Liver (tissue), 9 donors: ENCODE data around the gene CCDC40. TPM values are rescaled to one million over a fixed set of nuclear protein-coding genes. Genes with fewer than 3 reads are reported as not detected.

Source experiments
- DNase-seq: peaks from one replicate; pipeline ENCODE4 v3.0.0-alpha.2; 2017; ENCODE audit warnings: low spot score
- H3K27ac ChIP-seq, 2 donors: one replicate each; pipeline ENCODE4 v1.7.0; 2013; ENCODE audit warnings: inconsistent platforms in 2 of 2, low read length in 2 of 2, control low read depth in 1 of 2, low read depth in 1 of 2, mild to moderate bottlenecking in 1 of 2
- H3K27me3 ChIP-seq, 4 donors: one replicate each; pipeline versions ENCODE4 v1.6.1 to v1.7.0; 2013; ENCODE audit warnings: low read length in 3 of 4, inconsistent platforms in 1 of 4, mild to moderate bottlenecking in 1 of 4, moderate library complexity in 1 of 4; ENCODE audit not compliant: control insufficient read depth in 4 of 4, insufficient read depth in 4 of 4
- H3K36me3 ChIP-seq, 4 donors: one replicate each; pipeline versions ENCODE4 v1.6.1 to v1.7.0; 2013; ENCODE audit warnings: low read length in 3 of 4, mild to moderate bottlenecking in 3 of 4, low read depth in 1 of 4, moderate library complexity in 1 of 4; ENCODE audit not compliant: control insufficient read depth in 4 of 4, insufficient read depth in 3 of 4
- H3K4me1 ChIP-seq, 4 donors: one replicate each; pipeline versions ENCODE4 v1.6.1 to v1.7.0; 2013; ENCODE audit warnings: low read length in 3 of 4, mild to moderate bottlenecking in 3 of 4, moderate library complexity in 1 of 4; ENCODE audit not compliant: control insufficient read depth in 4 of 4, insufficient read depth in 4 of 4
- H3K4me3 ChIP-seq, 3 donors: one replicate each; pipeline versions ENCODE4 v1.6.1 to v1.7.0; 2013; ENCODE audit warnings: low read length in 3 of 3, control low read depth in 1 of 3, low read depth in 1 of 3, mild to moderate bottlenecking in 1 of 3
- H3K9ac ChIP-seq, 2 donors: one replicate each; pipeline ENCODE4 v1.7.0; 2013; ENCODE audit warnings: low read length in 2 of 2, mild to moderate bottlenecking in 2 of 2, moderate library complexity in 2 of 2, control low read depth in 1 of 2, low read depth in 1 of 2
- H3K9me3 ChIP-seq, 4 donors: one replicate each; pipeline versions ENCODE4 v1.6.1 to v1.7.0; 2013; ENCODE audit warnings: low read length in 3 of 4; ENCODE audit not compliant: control insufficient read depth in 4 of 4
- ATF3 ChIP-seq: IDR thresholded peaks from 2 replicates; pipeline ENCODE4 v1.6.1; 2016; ENCODE audit warnings: antibody characterized with exemption
- CTCF ChIP-seq: fragments of 150-350 bp; IDR thresholded peaks from 2 replicates; pipeline ENCODE4 v1.5.1; 2017; ENCODE audit warnings: improper control_type of control experiment, low read depth, low read length; ENCODE audit not compliant: missing input control
- EGR1 ChIP-seq, 2 donors: IDR thresholded peaks; 2 replicates each; pipeline ENCODE4 v1.6.1; 2016 to 2018; ENCODE audit warnings: antibody characterized with exemption in 2 of 2, low read depth in 2 of 2
- FOXA2 ChIP-seq: IDR thresholded peaks from 2 replicates; pipeline ENCODE4 v1.6.1; 2016; ENCODE audit warnings: antibody characterized with exemption
- GABPA ChIP-seq, 2 donors: IDR thresholded peaks in 1 of 2; conservative IDR thresholded peaks in 1 of 2; 2 replicates each; pipeline ENCODE4 v1.6.1; 2016; ENCODE audit warnings: antibody characterized with exemption in 2 of 2, mild to moderate bottlenecking in 1 of 2, moderate library complexity in 1 of 2
- HNF4A ChIP-seq, 2 donors: conservative IDR thresholded peaks; 2 replicates each; pipeline ENCODE4 v1.6.1; 2016; ENCODE audit warnings: antibody characterized with exemption in 2 of 2, mild to moderate bottlenecking in 2 of 2
- HNF4G ChIP-seq: IDR thresholded peaks from 2 replicates; pipeline ENCODE4 v1.6.1; 2016; ENCODE audit warnings: antibody characterized with exemption
- JUND ChIP-seq, 2 donors: IDR thresholded peaks; 2 replicates each; pipeline ENCODE4 v1.6.1; 2016; ENCODE audit warnings: antibody characterized with exemption in 2 of 2
- RAD21 ChIP-seq, 2 donors: IDR thresholded peaks; 2 replicates each; pipeline ENCODE4 v1.6.1; 2016; ENCODE audit warnings: antibody characterized with exemption in 2 of 2, mild to moderate bottlenecking in 2 of 2
- RXRA ChIP-seq, 2 donors: IDR thresholded peaks; 2 replicates each; pipeline ENCODE4 v1.6.1; 2017 to 2018; ENCODE audit warnings: antibody characterized with exemption in 2 of 2, mild to moderate bottlenecking in 1 of 2
- TAF1 ChIP-seq: conservative IDR thresholded peaks from 2 replicates; pipeline ENCODE4 v1.6.1; 2016; ENCODE audit warnings: antibody characterized with exemption, mild to moderate bottlenecking
- WGBS: extraction: QIAGEN DNeasy Blood & Tissue Kit; methylation state at CpG from one replicate; pipeline ENCODE4 v1.1.7; 2013; 5-methylcytosine and 5-hydroxymethylcytosine counted together
- polyA plus RNA-seq, 2 donors: library from polyadenylated mRNA; stranded (reverse) in 1 of 2; unstranded in 1 of 2; fragments of 200-250 nt in 1 of 2; fragments of >200 nt in 1 of 2; fragmentation: Nextera tagmentation in 1 of 2; extraction: Ambion mirVana in 1 of 2; gene quantifications; one replicate each; pipeline versions ENCODE4 v1.2.1 to v1.2.3, GENCODE V29; 2013 to 2015
- total RNA-seq, 2 donors: library from RNA; depleted of rRNA; stranded (reverse); fragments of >200 nt; gene quantifications; one replicate each; pipeline ENCODE4 v1.2.3, GENCODE V29; 2014
- TF ChIP-seq, protein P1 (sequence below): IDR thresholded peaks from 2 replicates; pipeline ENCODE4 v1.6.1; 2016; ENCODE audit warnings: antibody characterized with exemption, mild to moderate bottlenecking
- donor health status: healthy.
- donor health status: healthy.
- donor health status: healthy.
- donor health status: healthy.
- donor health status: healthy.

Gene CCDC40
- total and polyA plus RNA-seq, 4 donors, result 0.60 to 3.0 (median 1.4) TPM

DNA sequence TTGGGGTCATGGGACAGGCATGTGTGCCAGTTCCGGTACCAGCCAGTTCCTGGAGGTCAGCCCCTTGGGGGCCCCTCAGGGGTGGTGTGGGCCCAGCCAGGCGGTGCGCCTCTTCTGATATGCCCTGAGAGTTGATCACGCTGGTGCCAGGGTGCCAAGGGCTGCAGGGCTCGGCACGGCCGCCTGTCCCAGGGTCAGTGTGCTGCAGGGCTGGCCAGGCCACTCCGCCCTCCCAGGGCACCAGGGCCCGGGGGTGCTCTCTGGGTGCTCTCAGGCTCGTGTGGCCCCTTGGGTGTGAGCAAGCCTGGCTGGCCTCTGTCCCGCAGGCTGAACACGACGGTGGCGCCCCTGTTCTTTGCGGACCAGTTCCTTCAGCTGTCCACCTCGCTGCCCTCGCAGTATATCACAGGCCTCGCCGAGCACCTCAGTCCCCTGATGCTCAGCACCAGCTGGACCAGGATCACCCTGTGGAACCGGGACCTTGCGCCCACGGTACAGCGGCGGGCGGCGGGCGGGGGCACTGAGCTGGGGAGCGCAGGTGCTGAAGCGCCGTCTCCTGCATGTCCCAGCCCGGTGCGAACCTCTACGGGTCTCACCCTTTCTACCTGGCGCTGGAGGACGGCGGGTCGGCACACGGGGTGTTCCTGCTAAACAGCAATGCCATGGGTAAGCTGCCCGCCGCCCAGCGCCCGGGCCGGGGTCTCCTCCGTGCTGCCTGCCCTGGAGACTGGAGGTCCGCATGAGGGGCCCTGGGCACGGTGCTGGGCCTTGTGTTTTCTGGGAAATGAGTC, 71.0 kb downstream of the CCDC40 start:
- no peak overlapping the region for H3K27ac ChIP-seq
- no peak for TF ChIP-seq TAF1
- no peak for TF ChIP-seq RAD21 (IDR thresholded peaks at IDR 0.05)
- TF ChIP-seq CTCF, result no peak
- no peak for TF ChIP-seq JUND (IDR thresholded peaks at IDR 0.05)
- no peak for TF ChIP-seq FOXA2
- no peak for TF ChIP-seq ATF3
- H3K36me3 ChIP-seq, result no peaks in the 10 kb centered on the region
- WGBS, result 93% methylated on average over 46 of the region's 46 CpGs
- no peak for DNase-seq
- no peaks in the 10 kb centered on the region for H3K27me3 ChIP-seq
- peaks cover 0 to 4% (median under 1%) of the 10 kb centered on the region in 4 donors for H3K4me1 ChIP-seq
- H3K9ac ChIP-seq, result no peak overlapping the region
- no peaks in the 10 kb centered on the region for H3K9me3 ChIP-seq
- H3K4me3 ChIP-seq, result no peak overlapping the region

DNA sequence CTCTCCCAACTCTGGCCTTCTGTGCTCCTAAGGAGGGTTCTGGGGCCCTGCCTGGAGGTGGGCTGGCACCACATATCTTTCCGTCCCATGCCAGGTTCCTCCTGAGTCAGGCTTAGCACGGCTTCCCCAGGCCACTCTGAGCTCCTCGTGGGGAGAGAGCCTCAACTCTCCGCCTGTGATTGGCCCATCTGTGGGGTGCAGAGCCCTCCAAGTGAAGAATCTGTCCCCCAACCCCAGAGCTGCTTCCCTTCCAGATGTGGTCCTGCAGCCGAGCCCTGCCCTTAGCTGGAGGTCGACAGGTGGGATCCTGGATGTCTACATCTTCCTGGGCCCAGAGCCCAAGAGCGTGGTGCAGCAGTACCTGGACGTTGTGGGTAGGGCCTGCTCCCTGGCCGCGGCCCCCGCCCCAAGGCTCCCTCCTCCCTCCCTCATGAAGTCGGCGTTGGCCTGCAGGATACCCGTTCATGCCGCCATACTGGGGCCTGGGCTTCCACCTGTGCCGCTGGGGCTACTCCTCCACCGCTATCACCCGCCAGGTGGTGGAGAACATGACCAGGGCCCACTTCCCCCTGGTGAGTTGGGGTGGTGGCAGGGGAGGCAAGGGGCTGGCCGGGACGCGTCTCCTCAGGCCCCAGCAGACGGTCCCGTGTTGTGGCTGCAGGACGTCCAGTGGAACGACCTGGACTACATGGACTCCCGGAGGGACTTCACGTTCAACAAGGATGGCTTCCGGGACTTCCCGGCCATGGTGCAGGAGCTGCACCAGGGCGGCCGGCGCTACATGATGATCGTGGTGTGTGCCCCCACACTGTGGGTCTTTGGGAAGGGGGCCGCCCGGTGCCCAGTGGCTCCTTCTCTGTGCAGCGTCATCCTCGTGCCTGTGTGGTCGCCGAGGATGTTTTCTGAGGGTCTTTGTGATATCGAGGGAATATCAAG, 71.9 kb downstream of the CCDC40 start:
- TF ChIP-seq RXRA (IDR thresholded peaks at IDR 0.05) (no peak), FOXA2 (no peak), GABPA (IDR thresholded peaks at IDR 0.05 in 1 of 2, conservative IDR thresholded peaks at IDR 0.05 in 1 of 2) (no peak), HNF4A (conservative IDR thresholded peaks at IDR 0.05) (no peak), HNF4G (no peak), JUND (IDR thresholded peaks at IDR 0.05) (no peak), EGR1 (IDR thresholded peaks at IDR 0.05; ENCODE audit: low read depth in 2 of 2) (no peak)
- TF ChIP-seq, protein P1, sequence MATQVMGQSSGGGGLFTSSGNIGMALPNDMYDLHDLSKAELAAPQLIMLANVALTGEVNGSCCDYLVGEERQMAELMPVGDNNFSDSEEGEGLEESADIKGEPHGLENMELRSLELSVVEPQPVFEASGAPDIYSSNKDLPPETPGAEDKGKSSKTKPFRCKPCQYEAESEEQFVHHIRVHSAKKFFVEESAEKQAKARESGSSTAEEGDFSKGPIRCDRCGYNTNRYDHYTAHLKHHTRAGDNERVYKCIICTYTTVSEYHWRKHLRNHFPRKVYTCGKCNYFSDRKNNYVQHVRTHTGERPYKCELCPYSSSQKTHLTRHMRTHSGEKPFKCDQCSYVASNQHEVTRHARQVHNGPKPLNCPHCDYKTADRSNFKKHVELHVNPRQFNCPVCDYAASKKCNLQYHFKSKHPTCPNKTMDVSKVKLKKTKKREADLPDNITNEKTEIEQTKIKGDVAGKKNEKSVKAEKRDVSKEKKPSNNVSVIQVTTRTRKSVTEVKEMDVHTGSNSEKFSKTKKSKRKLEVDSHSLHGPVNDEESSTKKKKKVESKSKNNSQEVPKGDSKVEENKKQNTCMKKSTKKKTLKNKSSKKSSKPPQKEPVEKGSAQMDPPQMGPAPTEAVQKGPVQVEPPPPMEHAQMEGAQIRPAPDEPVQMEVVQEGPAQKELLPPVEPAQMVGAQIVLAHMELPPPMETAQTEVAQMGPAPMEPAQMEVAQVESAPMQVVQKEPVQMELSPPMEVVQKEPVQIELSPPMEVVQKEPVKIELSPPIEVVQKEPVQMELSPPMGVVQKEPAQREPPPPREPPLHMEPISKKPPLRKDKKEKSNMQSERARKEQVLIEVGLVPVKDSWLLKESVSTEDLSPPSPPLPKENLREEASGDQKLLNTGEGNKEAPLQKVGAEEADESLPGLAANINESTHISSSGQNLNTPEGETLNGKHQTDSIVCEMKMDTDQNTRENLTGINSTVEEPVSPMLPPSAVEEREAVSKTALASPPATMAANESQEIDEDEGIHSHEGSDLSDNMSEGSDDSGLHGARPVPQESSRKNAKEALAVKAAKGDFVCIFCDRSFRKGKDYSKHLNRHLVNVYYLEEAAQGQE, result no peak
- no peaks in the 10 kb centered on the region for H3K4me1 ChIP-seq
- H3K36me3 ChIP-seq, result peaks cover 0 to 1% (median 0%) of the 10 kb centered on the region in 4 donors
- no peak for DNase-seq
- no peak overlapping the region for H3K27ac ChIP-seq
- H3K4me3 ChIP-seq, result no peak overlapping the region
- 92% methylated on average over 40 of the region's 40 CpGs for WGBS
- no peaks in the 10 kb centered on the region for H3K27me3 ChIP-seq
- H3K9ac ChIP-seq, result no peak overlapping the region
- no peaks in the 10 kb centered on the region for H3K9me3 ChIP-seq
